Skin epidermis (tissue), 12 donors: ENCODE results near the gene VANGL2.

ENCODE experiments used
- H3K27ac ChIP-seq, 21 experiments: fragments of 200-600 bp; sonication (generic) in 11 of 21; one replicate each; pipeline ENCODE4 v1.5.0; 2020; ENCODE audit warnings: mild to moderate bottlenecking in 3 of 21, inconsistent platforms in 2 of 21, moderate library complexity in 2 of 21
- H3K4me3 ChIP-seq, 7 experiments: fragments of 200-600 bp; sonication (generic) in 2 of 7; one replicate each; pipeline ENCODE4 v1.5.0; 2020; ENCODE audit warnings: inconsistent platforms in 2 of 7, mild to moderate bottlenecking in 2 of 7, moderate library complexity in 1 of 7

Gene VANGL2

GRCh38 chr1:160439718-160440117 is 39.4 kb downstream of the VANGL2 start:
- Histone ChIP-seq H3K4me3 (no peak overlapping the region), H3K27ac (no peak overlapping the region)

GRCh38 chr1:160446945-160447600 is 46.7 kb downstream of the VANGL2 start:
- Histone ChIP-seq H3K4me3 (no peak overlapping the region), H3K27ac (peak overlapping the region in 2 of 21 experiments; percentile 2 to 73)

- H3K4me3 ChIP-seq: no peak overlapping the region
- no peak overlapping the region for H3K27ac ChIP-seq
Measured at GRCh38 chr1:160449494-160449893, 49.1 kb downstream of the VANGL2 start.

- H3K4me3 ChIP-seq: no peak overlapping the region
- H3K27ac ChIP-seq: peak overlapping the region in 3 of 21 experiments; percentile 37 to 63 (median 39)
Measured at GRCh38 chr1:160451119-160451858, 50.9 kb downstream of the VANGL2 start.

- H3K4me3 ChIP-seq: no peak overlapping the region
- H3K27ac ChIP-seq: peak overlapping the region in 3 of 21 experiments; percentile 37 to 63 (median 39)
Measured at GRCh38 chr1:160451859-160452232, 51.5 kb downstream of the VANGL2 start.

- Histone ChIP-seq H3K4me3 (no peak overlapping the region), H3K27ac (peak overlapping the region in 1 of 21 experiments; percentile 56)
Measured at GRCh38 chr1:160453443-160453842, 53.1 kb downstream of the VANGL2 start.

- Histone ChIP-seq H3K4me3 (no peak overlapping the region), H3K27ac (no peak overlapping the region)
Measured at GRCh38 chr1:160454371-160455152, 54.2 kb downstream of the VANGL2 start.

GRCh38 chr1:160455153-160455517 is 54.8 kb downstream of the VANGL2 start:
- H3K27ac ChIP-seq: no peak overlapping the region

GRCh38 chr1:160459056-160459455 is 58.7 kb downstream of the VANGL2 start:
- Histone ChIP-seq H3K27ac (no peak overlapping the region), H3K4me3 (no peak overlapping the region)

More at GRCh38 chr1:160455153-160455517, 54.8 kb downstream of the VANGL2 start:
- no peak overlapping the region for H3K4me3 ChIP-seq

GRCh38 chr1:160459687-160460086 is 59.3 kb downstream of the VANGL2 start:
- no peak overlapping the region for H3K4me3 ChIP-seq

GRCh38 chr1:160460214-160460642 is 59.9 kb downstream of the VANGL2 start:
- Histone ChIP-seq H3K4me3 (no peak overlapping the region), H3K27ac (peak overlapping the region in 6 of 21 experiments; percentile 3 to 84 (median 52))

More at GRCh38 chr1:160459687-160460086, 59.3 kb downstream of the VANGL2 start:
- peak overlapping the region in 2 of 21 experiments; percentile 67 to 84 for H3K27ac ChIP-seq

- no peak overlapping the region for H3K4me3 ChIP-seq
- peak overlapping the region in 6 of 21 experiments; percentile 3 to 84 (median 31) for H3K27ac ChIP-seq
Measured at GRCh38 chr1:160460683-160461287, 60.4 kb downstream of the VANGL2 start.

- Histone ChIP-seq H3K27ac (no peak overlapping the region), H3K4me3 (no peak overlapping the region)
Measured at GRCh38 chr1:160465123-160465522, 64.8 kb downstream of the VANGL2 start.

- H3K4me3 ChIP-seq: no peak overlapping the region
- no peak overlapping the region for H3K27ac ChIP-seq
Measured at GRCh38 chr1:160466961-160467360, 66.6 kb downstream of the VANGL2 start.

- Histone ChIP-seq H3K4me3 (no peak overlapping the region), H3K27ac (no peak overlapping the region)
Measured at GRCh38 chr1:160467576-160467975, 67.2 kb downstream of the VANGL2 start.

GRCh38 chr1:160471253-160471652 is 70.9 kb downstream of the VANGL2 start:
- Histone ChIP-seq H3K27ac (no peak overlapping the region), H3K4me3 (no peak overlapping the region)

GRCh38 chr1:160472112-160472511 is 71.7 kb downstream of the VANGL2 start:
- H3K4me3 ChIP-seq: no peak overlapping the region
- H3K27ac ChIP-seq: no peak overlapping the region

- no peak overlapping the region for H3K4me3 ChIP-seq
- no peak overlapping the region for H3K27ac ChIP-seq
Measured at GRCh38 chr1:160474392-160475242, 74.3 kb downstream of the VANGL2 start.
